Liver (tissue), 3 donors: ENCODE results near the gene RADIL.

Experiments used
- GABPA ChIP-seq, 2 donors: IDR thresholded peaks in 1 of 2; conservative IDR thresholded peaks in 1 of 2; 2 replicates each; pipeline ENCODE4 v1.6.1; 2016; ENCODE audit warnings: antibody characterized with exemption in 2 of 2, mild to moderate bottlenecking in 1 of 2, moderate library complexity in 1 of 2
- MAX ChIP-seq: IDR thresholded peaks from 2 replicates; pipeline ENCODE4 v1.6.1; 2016; ENCODE audit warnings: antibody characterized with exemption
- SP1 ChIP-seq: IDR thresholded peaks from 2 replicates; pipeline ENCODE4 v1.6.1; 2018; ENCODE audit warnings: antibody characterized with exemption, mild to moderate bottlenecking
- TAF1 ChIP-seq: conservative IDR thresholded peaks from 2 replicates; pipeline ENCODE4 v1.6.1; 2016; ENCODE audit warnings: antibody characterized with exemption, mild to moderate bottlenecking
- TF ChIP-seq, protein P1 (sequence below): fragments of 150-350 bp; IDR thresholded peaks from 2 replicates; pipeline ENCODE4 v1.5.1; 2017; ENCODE audit warnings: improper control_type of control experiment, low read depth, low read length; ENCODE audit not compliant: missing input control
- donor health status: healthy.
- donor health status: healthy.

DNA sequence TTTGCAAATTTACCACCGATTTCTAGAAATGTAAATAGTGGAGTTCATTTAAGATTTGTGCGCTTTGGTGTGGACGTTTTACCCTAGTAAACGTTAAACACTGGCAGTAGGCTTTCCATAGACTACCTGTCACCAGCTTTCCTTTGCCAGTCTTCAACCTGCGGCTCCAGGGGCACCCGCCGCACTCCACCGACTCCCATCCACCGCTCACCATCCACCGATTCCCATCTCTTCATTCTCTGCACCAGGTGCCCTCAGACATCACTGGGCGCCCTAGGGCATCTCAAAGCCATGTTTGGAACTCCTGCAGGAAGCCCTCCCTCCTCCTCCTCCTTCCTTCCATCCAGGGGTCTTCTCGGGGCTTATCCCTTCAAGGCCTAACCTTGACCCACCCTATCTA, 109.5 kb downstream of the RADIL start:
- TF ChIP-seq MAX (no peak), TAF1 (no peak), GABPA (IDR thresholded peaks at IDR 0.05 in 1 of 2, conservative IDR thresholded peaks at IDR 0.05 in 1 of 2) (no peak), SP1 (no peak)
- TF ChIP-seq, protein P1, sequence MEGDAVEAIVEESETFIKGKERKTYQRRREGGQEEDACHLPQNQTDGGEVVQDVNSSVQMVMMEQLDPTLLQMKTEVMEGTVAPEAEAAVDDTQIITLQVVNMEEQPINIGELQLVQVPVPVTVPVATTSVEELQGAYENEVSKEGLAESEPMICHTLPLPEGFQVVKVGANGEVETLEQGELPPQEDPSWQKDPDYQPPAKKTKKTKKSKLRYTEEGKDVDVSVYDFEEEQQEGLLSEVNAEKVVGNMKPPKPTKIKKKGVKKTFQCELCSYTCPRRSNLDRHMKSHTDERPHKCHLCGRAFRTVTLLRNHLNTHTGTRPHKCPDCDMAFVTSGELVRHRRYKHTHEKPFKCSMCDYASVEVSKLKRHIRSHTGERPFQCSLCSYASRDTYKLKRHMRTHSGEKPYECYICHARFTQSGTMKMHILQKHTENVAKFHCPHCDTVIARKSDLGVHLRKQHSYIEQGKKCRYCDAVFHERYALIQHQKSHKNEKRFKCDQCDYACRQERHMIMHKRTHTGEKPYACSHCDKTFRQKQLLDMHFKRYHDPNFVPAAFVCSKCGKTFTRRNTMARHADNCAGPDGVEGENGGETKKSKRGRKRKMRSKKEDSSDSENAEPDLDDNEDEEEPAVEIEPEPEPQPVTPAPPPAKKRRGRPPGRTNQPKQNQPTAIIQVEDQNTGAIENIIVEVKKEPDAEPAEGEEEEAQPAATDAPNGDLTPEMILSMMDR, result no peak
